Activated naive CD8-positive, alpha-beta T cell treated with anti-CD3 and anti-CD28 coated beads for 36 hours (primary cell): ENCODE data around the gene RIMS3. TPM values are rescaled to one million over a fixed set of nuclear protein-coding genes. Genes with fewer than 3 reads are reported as not detected.
"Not testable (repeated sequence)": the region's sequence is repeated elsewhere in the genome, so short reads cannot be mapped to it uniquely, and the experiment has no call there.

Experiments
- DNase-seq: peaks from one replicate; pipeline ENCODE4 v3.0.0; 2021
- H3K27ac Mint-ChIP-seq: one replicate; pipeline ENCODE4 v1.8.0; 2022; ENCODE audit warnings: mild to moderate bottlenecking, moderate library complexity, mixed read lengths
- H3K27me3 Mint-ChIP-seq: one replicate; pipeline ENCODE4 v1.8.0; 2022; ENCODE audit warnings: mild to moderate bottlenecking, mixed read lengths
- H3K36me3 Mint-ChIP-seq: one replicate; pipeline ENCODE4 v1.8.0; 2021; ENCODE audit warnings: mild to moderate bottlenecking, mixed read lengths
- H3K4me1 Mint-ChIP-seq: one replicate; pipeline ENCODE4 v1.8.0; 2021; ENCODE audit warnings: mixed read lengths
- H3K4me3 Mint-ChIP-seq: one replicate; pipeline ENCODE4 v1.8.0; 2022; ENCODE audit warnings: mild to moderate bottlenecking, moderate library complexity, mixed read lengths
- H3K9me3 Mint-ChIP-seq: one replicate; pipeline ENCODE4 v1.8.0; 2022; ENCODE audit warnings: mixed read lengths
- total RNA-seq, 2 experiments: library from RNA; stranded (reverse); gene quantifications; one replicate each; pipeline ENCODE4 v1.2.3, GENCODE V29; 2021

The RIMS3 gene
- total RNA-seq, 2 experiments from 2014 or later: 1.1 to 1.9 TPM

- not testable (repeated sequence) for H3K4me1 Mint-ChIP-seq, H3K27me3 Mint-ChIP-seq, DNase-seq, H3K4me3 Mint-ChIP-seq, H3K36me3 Mint-ChIP-seq, H3K9me3 Mint-ChIP-seq, H3K27ac Mint-ChIP-seq
Observed at GRCh38 chr1:40574805-40575204, 90.7 kb downstream of the RIMS3 start.

Other genes with a start within 250 kb of the RIMS3 start
- gene ZFP69B, start 215.2 kb downstream of the RIMS3 start, total RNA-seq: 1 to 10 TPM; 8.0 to 8.3 TPM
- 1 to 10 TPM; 4.2 to 4.6 TPM for gene ZFP69, start 188.4 kb downstream of the RIMS3 start, total RNA-seq
- 10 to 100 TPM; 14.7 to 15.6 TPM for gene EXO5, start 156.9 kb downstream of the RIMS3 start, total RNA-seq
- 1 to 10 TPM; 4.7 to 6.2 TPM for gene ZNF684, start 134.0 kb downstream of the RIMS3 start, total RNA-seq
- 10 to 100 TPM; 58.2 to 59.0 TPM for gene NFYC, start 26.0 kb upstream of the RIMS3 start, total RNA-seq
- gene KCNQ4, start 118.1 kb upstream of the RIMS3 start, total RNA-seq: under 1 TPM; 0.64 to 0.82 TPM
- gene CITED4, start 196.7 kb upstream of the RIMS3 start, total RNA-seq: 1 to 10 TPM; 4.3 to 5.3 TPM